Uterus (tissue), 2 donors: ENCODE measurements around the gene ERCC6L2.

ENCODE experiments used
- POLR2A ChIP-seq, 2 donors: fragments of 450-650 bp; IDR thresholded peaks; one replicate each; pipeline ENCODE4 v1.6.1; 2016; ENCODE audit warnings: antibody characterized with exemption in 2 of 2, mild to moderate bottlenecking in 1 of 2, moderate library complexity in 1 of 2
- TF ChIP-seq, protein P1 (sequence below), 4 experiments: fragments of 200-600 bp in 2 of 4; fragments of 450-650 bp in 2 of 4; sonication (generic) in 2 of 4; IDR thresholded peaks; one replicate each; pipeline ENCODE4 v1.5.1; 2016 to 2019; ENCODE audit warnings: antibody characterized with exemption in 4 of 4, mild to moderate bottlenecking in 2 of 4, moderate library complexity in 1 of 4

DNA sequence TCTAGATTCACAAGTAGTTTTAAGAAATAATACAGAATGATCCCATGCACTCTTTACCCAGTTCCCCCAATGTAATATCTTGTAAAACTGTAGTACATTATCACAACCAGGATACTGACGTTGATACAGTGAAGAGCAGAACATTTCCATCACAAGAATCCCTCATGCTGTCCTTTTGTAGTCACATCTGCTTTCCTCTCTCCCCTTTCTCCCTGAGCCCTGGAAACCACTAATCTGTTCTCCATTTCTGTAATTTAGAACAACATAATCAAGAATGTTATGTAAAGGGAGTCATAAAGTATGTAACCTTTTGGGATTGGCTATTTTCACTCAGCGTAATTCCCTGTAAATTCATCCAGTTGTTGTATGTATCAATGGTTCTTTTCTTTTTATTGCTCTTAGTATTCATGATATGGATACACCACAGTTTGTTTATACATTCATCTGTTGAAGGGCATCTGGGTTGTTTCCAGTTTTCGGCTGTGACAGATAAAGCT, 61.1 kb downstream of the ERCC6L2 start:
- TF ChIP-seq, protein P1, sequence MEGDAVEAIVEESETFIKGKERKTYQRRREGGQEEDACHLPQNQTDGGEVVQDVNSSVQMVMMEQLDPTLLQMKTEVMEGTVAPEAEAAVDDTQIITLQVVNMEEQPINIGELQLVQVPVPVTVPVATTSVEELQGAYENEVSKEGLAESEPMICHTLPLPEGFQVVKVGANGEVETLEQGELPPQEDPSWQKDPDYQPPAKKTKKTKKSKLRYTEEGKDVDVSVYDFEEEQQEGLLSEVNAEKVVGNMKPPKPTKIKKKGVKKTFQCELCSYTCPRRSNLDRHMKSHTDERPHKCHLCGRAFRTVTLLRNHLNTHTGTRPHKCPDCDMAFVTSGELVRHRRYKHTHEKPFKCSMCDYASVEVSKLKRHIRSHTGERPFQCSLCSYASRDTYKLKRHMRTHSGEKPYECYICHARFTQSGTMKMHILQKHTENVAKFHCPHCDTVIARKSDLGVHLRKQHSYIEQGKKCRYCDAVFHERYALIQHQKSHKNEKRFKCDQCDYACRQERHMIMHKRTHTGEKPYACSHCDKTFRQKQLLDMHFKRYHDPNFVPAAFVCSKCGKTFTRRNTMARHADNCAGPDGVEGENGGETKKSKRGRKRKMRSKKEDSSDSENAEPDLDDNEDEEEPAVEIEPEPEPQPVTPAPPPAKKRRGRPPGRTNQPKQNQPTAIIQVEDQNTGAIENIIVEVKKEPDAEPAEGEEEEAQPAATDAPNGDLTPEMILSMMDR (IDR thresholded peaks at IDR 0.05): no peak
- TF ChIP-seq POLR2A (IDR thresholded peaks at IDR 0.05): no peak
